Activated CD4-positive, alpha-beta memory T cell treated with anti-CD3 and anti-CD28 coated beads for 36 hours (primary cell): ENCODE measurements around the gene TCEAL5. TPM values are rescaled to one million over a fixed set of nuclear protein-coding genes. Genes with fewer than 3 reads are reported as not detected.
"Not testable (repeated sequence)": the region's sequence is repeated elsewhere in the genome, so short reads cannot be mapped to it uniquely, and the experiment has no call there.

ENCODE experiments used
- CTCF ChIA-PET: fragments of 350-600 bp; sonication (Branson Sonifier 250); formaldehyde crosslinking; loops from one replicate; lab custom pipeline; 2021; ENCODE audit warnings: antibody characterized with exemption, inconsistent platforms; lab: Charles Lee
- POLR2A ChIA-PET: fragments of 350-600 bp; sonication (Branson Sonifier 250); formaldehyde crosslinking; loops from one replicate; lab custom pipeline; 2021; ENCODE audit warnings: antibody characterized with exemption; lab: Charles Lee
- DNase-seq: peaks from one replicate; pipeline ENCODE4 v3.0.0-alpha.2; 2020
- H3K27ac Mint-ChIP-seq: one replicate; pipeline ENCODE4 v1.8.0; 2021; ENCODE audit warnings: mixed read lengths
- H3K27me3 Mint-ChIP-seq: one replicate; pipeline ENCODE4 v1.8.0; 2021; ENCODE audit warnings: mixed read lengths
- H3K36me3 Mint-ChIP-seq: one replicate; pipeline ENCODE4 v1.8.0; 2021; ENCODE audit warnings: mixed read lengths
- H3K4me1 Mint-ChIP-seq: one replicate; pipeline ENCODE4 v1.8.0; 2021; ENCODE audit warnings: low read depth, mixed read lengths
- H3K4me3 Mint-ChIP-seq: one replicate; pipeline ENCODE4 v1.8.0; 2021; ENCODE audit warnings: mild to moderate bottlenecking, mixed read lengths
- H3K9me3 Mint-ChIP-seq: one replicate; pipeline ENCODE4 v1.8.0; 2021; ENCODE audit warnings: mixed read lengths
- intact Hi-C: fragments of 100-400 bp; cut with micrococcal nuclease; formaldehyde crosslinking; loops from one replicate; pipeline ENCODE4 v1.15.1; 2023
- total RNA-seq, 2 experiments: library from RNA; stranded (reverse); gene quantifications; one replicate each; pipeline ENCODE4 v1.2.3, GENCODE V29; 2021

The TCEAL5 gene
- total RNA-seq, 2 experiments from 2014 or later, result not detected

DNA sequence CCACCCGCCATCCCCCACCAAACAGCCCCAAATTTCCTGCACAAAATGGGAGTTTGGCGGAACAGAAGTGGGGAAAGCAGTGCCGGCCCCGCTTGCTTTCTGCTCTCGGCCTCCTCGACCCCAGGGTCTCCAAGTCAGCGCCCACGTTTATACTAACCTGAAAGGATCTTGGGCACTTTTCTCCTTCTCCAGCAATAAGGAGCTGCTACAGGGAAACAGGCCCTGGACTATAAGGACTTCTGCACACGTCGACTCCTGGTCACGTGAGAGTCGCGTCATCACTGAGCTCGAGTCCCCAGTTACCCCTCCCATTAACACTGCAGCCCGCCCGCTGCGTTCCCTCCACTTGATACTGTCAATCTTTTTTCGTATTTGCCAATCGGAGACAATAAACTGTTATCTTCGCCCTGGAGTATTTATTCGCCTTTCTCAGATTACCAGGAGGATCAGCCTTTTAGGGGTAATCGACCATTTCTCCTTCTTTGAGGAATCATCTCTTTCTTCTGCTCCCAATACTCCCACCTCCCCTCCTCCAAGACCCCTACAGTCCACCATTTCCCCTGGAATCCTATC, 21.5 kb downstream of the TCEAL5 start, which contains the start of gene TCEAL8:
Gene TCEAL8 (minus strand): TSS at position 235 of the 573 bp plus-strand sequence. CDS start 1,176 bp downstream, outside the sequence.
- Mint-ChIP-seq H3K27ac (peak within 1 kb of the TSS; percentile 96), H3K36me3 (peaks cover 5% of the 10 kb centered on the region), H3K9me3 (no peaks in the 10 kb centered on the region), H3K4me1 (peaks cover 20% of the 10 kb centered on the region), H3K4me3 (peak within 1 kb of the TSS; percentile 95), H3K27me3 (no peaks in the 10 kb centered on the region)
- peak; percentile 79 for DNase-seq
- ChIA-PET POLR2A (no interaction called here), CTCF (no interaction called here)
- intact Hi-C loops, result loop anchor here (1.0 to 2.0 kb wide), 2 partner anchors 40 to 56 kb away; partner anchors contain the start of genes BEX2 and BEX4

DNA sequence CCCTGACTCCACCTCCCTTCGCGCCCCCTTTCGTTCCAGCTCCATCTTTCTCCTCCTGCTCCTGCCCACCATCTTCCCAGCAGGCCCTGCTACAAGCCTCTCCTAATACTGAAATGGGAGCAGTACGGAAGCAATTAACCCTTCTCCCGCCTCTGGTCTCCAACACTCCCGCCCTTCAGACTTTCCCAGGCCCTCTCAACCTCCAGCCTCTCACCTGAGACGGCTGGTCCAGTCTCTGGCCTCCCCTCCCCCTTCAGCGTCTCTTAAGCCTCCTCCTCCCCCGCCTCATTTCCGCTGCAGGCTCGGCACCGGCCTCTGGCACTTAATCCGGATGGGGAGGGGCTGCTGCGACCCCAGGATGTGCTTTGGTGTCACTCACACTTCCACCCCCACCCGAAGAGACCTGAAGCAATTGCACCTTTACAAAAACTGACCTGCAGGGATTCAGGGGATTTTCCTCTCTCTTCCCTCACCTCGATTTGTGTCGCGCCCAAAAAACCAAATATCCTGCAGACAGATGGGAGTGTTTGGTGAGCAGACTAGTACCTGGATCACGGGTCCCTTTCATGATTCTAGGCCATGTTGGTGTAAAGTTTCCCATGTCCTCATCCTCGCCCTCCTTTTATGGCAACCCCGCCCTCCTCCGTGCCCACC, 22.3 kb downstream of the TCEAL5 start:
- ChIA-PET CTCF (interaction anchor here (1.7 kb wide), 1 partner anchor 43 kb away, joined by 5 read pairs; no protein-coding TSS in a partner anchor), POLR2A (no interaction called here)
- intact Hi-C loops, result loop anchor here (2.0 kb wide), 1 partner anchor 57 kb away; the partner anchor contains the start of gene BEX2

DNA sequence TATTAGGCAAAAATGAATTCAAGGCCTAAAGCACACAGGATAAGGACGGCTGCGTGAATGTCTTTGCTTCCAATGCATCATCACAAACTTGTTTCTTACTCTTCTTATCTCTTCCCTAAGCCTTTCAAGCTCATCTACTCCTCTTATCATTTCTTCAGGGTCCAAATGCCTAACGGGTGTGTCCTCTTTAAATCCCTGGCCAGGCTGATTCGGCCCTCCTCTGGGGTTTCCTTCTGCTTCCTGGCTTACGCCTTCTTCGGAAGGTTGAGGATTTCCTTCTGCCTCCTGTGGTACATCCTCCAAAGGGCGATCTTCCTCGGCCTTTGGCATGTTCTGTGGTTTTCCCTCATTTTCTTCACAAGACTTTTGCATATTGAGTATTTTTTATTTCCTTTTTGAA, 22.9 kb downstream of the TCEAL5 start:
- DNase-seq, result no peak
- peak overlapping the region; percentile 95 for H3K4me3 Mint-ChIP-seq

More for the DNA sequence above, 22.3 kb downstream of the TCEAL5 start:
- H3K4me3 Mint-ChIP-seq, result peak overlapping the region; percentile 95
- H3K9me3 Mint-ChIP-seq, result no peaks in the 10 kb centered on the region
- H3K27me3 Mint-ChIP-seq, result no peaks in the 10 kb centered on the region
- DNase-seq, result peak; percentile 64
- H3K36me3 Mint-ChIP-seq, result peaks cover 5% of the 10 kb centered on the region
- H3K4me1 Mint-ChIP-seq, result peaks cover 20% of the 10 kb centered on the region
- H3K27ac Mint-ChIP-seq, result peak overlapping the region; percentile 96

GRCh38 chrX:103250977-103251376, 25.6 kb downstream of the TCEAL5 start:
- Mint-ChIP-seq H3K27ac (no peak overlapping the region), H3K4me1 (peaks cover 20% of the 10 kb centered on the region), H3K4me3 (no peak overlapping the region), H3K9me3 (no peaks in the 10 kb centered on the region), H3K36me3 (peaks cover 5% of the 10 kb centered on the region), H3K27me3 (no peaks in the 10 kb centered on the region)
- no peak for DNase-seq
- ChIA-PET CTCF (no interaction called here), POLR2A (interaction anchor here (0.5 kb wide), 1 partner anchor 198 kb away, joined by 3 read pairs; no protein-coding TSS in a partner anchor)
- intact Hi-C loops, result no loop called here

More for the DNA sequence above, 22.9 kb downstream of the TCEAL5 start:
- H3K36me3 Mint-ChIP-seq, result peaks cover 5% of the 10 kb centered on the region
- H3K27ac Mint-ChIP-seq, result peak overlapping the region; percentile 96
- no peaks in the 10 kb centered on the region for H3K9me3 Mint-ChIP-seq
- no peaks in the 10 kb centered on the region for H3K27me3 Mint-ChIP-seq
- intact Hi-C loops, result loop anchor here (2.0 kb wide), 1 partner anchor 57 kb away; the partner anchor contains the start of gene BEX2
- CTCF ChIA-PET, result interaction anchor here (1.7 kb wide), 1 partner anchor 43 kb away, joined by 5 read pairs; no protein-coding TSS in a partner anchor
- POLR2A ChIA-PET, result no interaction called here
- H3K4me1 Mint-ChIP-seq, result peaks cover 20% of the 10 kb centered on the region

- Mint-ChIP-seq H3K4me1 (peaks cover 11% of the 10 kb centered on the region), H3K36me3 (peaks cover 5% of the 10 kb centered on the region), H3K9me3 (no peaks in the 10 kb centered on the region), H3K27ac (no peak overlapping the region), H3K4me3 (no peak overlapping the region), H3K27me3 (no peaks in the 10 kb centered on the region)
- intact Hi-C loops, result no loop called here
- CTCF ChIA-PET, result interaction anchor here (1.0 to 1.3 kb wide), 2 partner anchors 38 to 39 kb away, joined by 3 to 5 read pairs; no protein-coding TSS in a partner anchor
- POLR2A ChIA-PET, result no interaction called here
- DNase-seq, result no peak
Measured at GRCh38 chrX:103249805-103250204, 26.7 kb downstream of the TCEAL5 start.

- DNase-seq, result no peak
Measured at GRCh38 chrX:103248553-103248952, 28.0 kb downstream of the TCEAL5 start.

GRCh38 chrX:103240155-103240554, 36.4 kb downstream of the TCEAL5 start:
- ChIA-PET CTCF (no interaction called here), POLR2A (no interaction called here)
- no peak for DNase-seq
- Mint-ChIP-seq H3K36me3 (no peaks in the 10 kb centered on the region), H3K4me3 (no peak overlapping the region), H3K4me1 (no peaks in the 10 kb centered on the region), H3K27me3 (no peaks in the 10 kb centered on the region), H3K27ac (no peak overlapping the region), H3K9me3 (no peaks in the 10 kb centered on the region)
- intact Hi-C loops, result no loop called here

More at GRCh38 chrX:103248553-103248952, 28.0 kb downstream of the TCEAL5 start:
- H3K27ac Mint-ChIP-seq, result no peak overlapping the region
- ChIA-PET CTCF (interaction anchor here (1.3 kb wide), 1 partner anchor 38 kb away, joined by 5 read pairs; no protein-coding TSS in a partner anchor), POLR2A (no interaction called here)
- peaks cover 4% of the 10 kb centered on the region for H3K4me1 Mint-ChIP-seq
- H3K27me3 Mint-ChIP-seq, result no peaks in the 10 kb centered on the region
- peaks cover under 1% of the 10 kb centered on the region for H3K36me3 Mint-ChIP-seq
- H3K4me3 Mint-ChIP-seq, result no peak overlapping the region
- intact Hi-C loops, result loop anchor here (1.0 kb wide), 1 partner anchor 37 kb away; no protein-coding TSS in a partner anchor
- no peaks in the 10 kb centered on the region for H3K9me3 Mint-ChIP-seq

- CTCF ChIA-PET, result no interaction called here
- no peaks in the 10 kb centered on the region for H3K4me1 Mint-ChIP-seq
- no peak for DNase-seq
- no peak overlapping the region for H3K27ac Mint-ChIP-seq
- no peaks in the 10 kb centered on the region for H3K27me3 Mint-ChIP-seq
- no peak overlapping the region for H3K4me3 Mint-ChIP-seq
- H3K9me3 Mint-ChIP-seq, result no peaks in the 10 kb centered on the region
- POLR2A ChIA-PET, result no interaction called here
- no peaks in the 10 kb centered on the region for H3K36me3 Mint-ChIP-seq
- intact Hi-C loops, result no loop called here
Measured at GRCh38 chrX:103236296-103236695, 40.3 kb downstream of the TCEAL5 start.

DNA sequence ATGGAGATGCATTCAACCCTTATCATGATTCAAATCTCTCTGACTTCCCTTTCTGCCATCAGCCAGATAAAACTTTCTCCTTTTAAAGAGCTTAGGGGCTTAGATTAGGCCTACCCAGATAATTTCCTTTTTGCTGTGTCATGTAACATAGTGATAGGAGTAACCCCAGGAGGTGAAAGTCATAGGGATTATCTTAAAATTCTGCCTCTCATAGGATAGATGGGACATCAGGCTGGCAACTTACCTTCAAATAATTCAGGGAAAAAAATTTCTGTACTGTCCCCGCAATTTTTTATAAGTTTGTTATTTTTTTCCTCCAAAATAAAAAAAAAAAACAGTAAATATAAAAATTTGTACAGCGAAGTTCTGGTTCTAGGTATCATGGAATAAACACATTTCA, 40.9 kb downstream of the TCEAL5 start:
- intact Hi-C loops, H3K4me3 Mint-ChIP-seq, CTCF ChIA-PET, DNase-seq, H3K27me3 Mint-ChIP-seq, H3K36me3 Mint-ChIP-seq, H3K9me3 Mint-ChIP-seq, POLR2A ChIA-PET, H3K27ac Mint-ChIP-seq, H3K4me1 Mint-ChIP-seq: not testable (repeated sequence)

DNA sequence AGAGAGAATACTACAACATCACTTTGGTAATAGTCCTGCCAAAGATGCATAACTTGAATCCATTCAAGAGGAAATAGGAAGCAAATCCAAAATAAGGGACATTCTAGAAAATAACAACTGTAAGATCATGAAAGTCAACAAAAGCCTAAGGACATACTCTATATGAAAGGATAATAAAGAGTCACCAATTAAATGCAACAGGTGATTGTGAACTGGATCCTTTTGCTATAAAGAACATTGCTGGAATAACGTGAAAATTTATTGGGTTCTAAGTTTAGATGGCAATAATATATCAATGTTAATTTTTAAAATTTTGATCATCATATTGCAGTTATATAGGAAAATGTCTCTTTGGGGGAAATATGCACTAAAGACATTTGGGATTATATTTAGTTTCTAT, 41.7 kb downstream of the TCEAL5 start:
- Mint-ChIP-seq H3K27me3 (no peaks in the 10 kb centered on the region), H3K9me3 (no peaks in the 10 kb centered on the region), H3K4me1 (no peaks in the 10 kb centered on the region), H3K4me3 (no peak overlapping the region), H3K27ac (no peak overlapping the region), H3K36me3 (no peaks in the 10 kb centered on the region)
- POLR2A ChIA-PET, result no interaction called here
- intact Hi-C loops, result no loop called here
- DNase-seq, result no peak
- CTCF ChIA-PET, result no interaction called here

DNA sequence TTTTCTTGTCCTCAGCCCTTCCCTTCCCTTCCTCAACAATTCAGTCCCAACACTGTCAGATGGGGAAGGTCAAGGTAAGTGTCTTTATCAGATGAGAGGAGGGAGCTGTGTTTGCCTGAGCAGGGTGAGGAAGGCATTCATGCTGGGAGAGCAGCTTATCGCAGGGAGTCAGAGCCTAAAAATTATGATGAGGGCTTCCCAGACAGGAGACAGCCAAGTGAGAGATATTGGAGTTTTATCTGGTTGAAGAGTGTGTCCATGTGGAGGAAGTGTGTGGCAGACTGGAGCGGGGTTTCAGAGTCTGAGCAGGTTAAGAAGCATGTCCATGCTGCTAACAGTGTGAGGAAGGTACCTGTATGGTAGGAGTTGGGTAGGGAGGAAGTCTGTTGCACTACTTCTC, 43.3 kb downstream of the TCEAL5 start:
- peaks cover 2% of the 10 kb centered on the region for H3K27me3 Mint-ChIP-seq

DNA sequence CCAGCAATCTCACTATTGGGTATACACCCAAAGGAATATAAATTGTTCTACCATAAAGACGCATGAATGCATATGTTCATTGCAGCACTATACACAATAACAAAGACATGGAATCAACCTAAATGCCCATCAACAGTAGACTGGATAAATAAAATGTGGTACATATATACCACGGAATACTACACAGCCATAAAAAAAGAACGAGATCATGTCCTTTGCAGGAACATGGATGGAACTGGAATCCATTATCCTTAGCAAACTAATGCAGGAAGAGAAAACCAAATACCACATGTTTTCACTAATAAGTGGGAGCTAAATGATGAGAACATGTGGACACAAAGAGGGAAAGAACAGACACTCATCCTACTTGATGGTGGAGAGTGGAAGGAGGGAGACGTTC, 50.6 kb downstream of the TCEAL5 start:
- H3K27me3 Mint-ChIP-seq, H3K4me1 Mint-ChIP-seq, POLR2A ChIA-PET, H3K27ac Mint-ChIP-seq, intact Hi-C loops, H3K9me3 Mint-ChIP-seq, DNase-seq, H3K4me3 Mint-ChIP-seq, H3K36me3 Mint-ChIP-seq, CTCF ChIA-PET: not testable (repeated sequence)

More for the DNA sequence above, 43.3 kb downstream of the TCEAL5 start:
- no peak overlapping the region for H3K27ac Mint-ChIP-seq
- H3K4me3 Mint-ChIP-seq, result no peak overlapping the region
- intact Hi-C loops, result no loop called here
- CTCF ChIA-PET, result no interaction called here
- DNase-seq, result no peak
- H3K36me3 Mint-ChIP-seq, result no peaks in the 10 kb centered on the region
- no peaks in the 10 kb centered on the region for H3K9me3 Mint-ChIP-seq
- POLR2A ChIA-PET, result no interaction called here
- H3K4me1 Mint-ChIP-seq, result no peaks in the 10 kb centered on the region
